MCF 10A (cell line): ENCODE data around the gene RAB35. TPM values are rescaled to one million over a fixed set of nuclear protein-coding genes. Genes with fewer than 3 reads are reported as not detected.

ENCODE experiments used
- BruUV-seq: library from RNA; stranded (reverse); fragments of 400-500 nt; replicated peaks from 2 replicates; lab custom pipeline; 2021; lab: Mats Ljungman, UMichigan
- CTCF ChIA-PET: fragments of 300-600 bp; sonication (Branson Sonifier 250); formaldehyde crosslinking; extraction: SDS; loops from one replicate; lab custom pipeline; 2021; ENCODE audit warnings: antibody characterized with exemption, inconsistent platforms; lab: Yijun Ruan, JAX
- POLR2A ChIA-PET: fragments of 300-600, 350-650 bp; sonication (Branson Sonifier 250); formaldehyde crosslinking; extraction: SDS; loops from one replicate; lab custom pipeline; 2020; ENCODE audit warnings: antibody characterized with exemption, inconsistent platforms; lab: Yijun Ruan, JAX
- DNase-seq: peaks from one replicate; pipeline ENCODE4 v3.0.0-alpha.2; 2018; ENCODE audit not compliant: unreplicated experiment
- H3K27ac Mint-ChIP-seq: one replicate; pipeline ENCODE4 v1.8.0; 2022; ENCODE audit warnings: mild to moderate bottlenecking, low read depth, mixed read lengths; ENCODE audit not compliant: unreplicated experiment
- H3K27me3 Mint-ChIP-seq: one replicate; pipeline ENCODE4 v1.8.0; 2022; ENCODE audit warnings: mixed read lengths; ENCODE audit not compliant: insufficient read depth, unreplicated experiment
- H3K36me3 Mint-ChIP-seq: one replicate; pipeline ENCODE4 v1.8.0; 2022; ENCODE audit warnings: mild to moderate bottlenecking, moderate library complexity, mixed read lengths; ENCODE audit not compliant: insufficient read depth, unreplicated experiment
- H3K4me1 Mint-ChIP-seq: one replicate; pipeline ENCODE4 v1.8.0; 2022; ENCODE audit warnings: mixed read lengths; ENCODE audit not compliant: insufficient read depth, unreplicated experiment
- H3K4me3 Mint-ChIP-seq: one replicate; pipeline ENCODE4 v1.8.0; 2022; ENCODE audit warnings: mild to moderate bottlenecking, moderate library complexity, mixed read lengths; ENCODE audit not compliant: unreplicated experiment
- H3K9me3 Mint-ChIP-seq: one replicate; pipeline ENCODE4 v1.8.0; 2022; ENCODE audit warnings: mixed read lengths; ENCODE audit not compliant: unreplicated experiment
- CTCF ChIP-seq: fragments of 200-600 bp; IDR thresholded peaks from one replicate; pipeline ENCODE4 v1.8.0; 2022; ENCODE audit warnings: antibody characterized with exemption, mild to moderate bottlenecking; ENCODE audit not compliant: unreplicated experiment
- intact Hi-C: fragments of 100-400 bp; cut with micrococcal nuclease; formaldehyde crosslinking; loops from 2 replicates; pipeline ENCODE4 v1.14.1; 2022
- total RNA-seq: library from RNA; stranded (reverse); gene quantifications from 2 replicates; pipeline ENCODE4 v1.2.3, GENCODE V29; 2022

RAB35 gene
- total RNA-seq, 1 experiment from 2014 or later = 57.8 TPM

- no peak overlapping the region for H3K27ac Mint-ChIP-seq
- H3K9me3 Mint-ChIP-seq = no peaks in the 10 kb centered on the region
- no TSS peak for BruUV-seq
- CTCF ChIA-PET = no interaction called here
- DNase-seq = no peak
- peaks cover 44% of the 10 kb centered on the region for H3K36me3 Mint-ChIP-seq
- no peak for TF ChIP-seq CTCF
- H3K27me3 Mint-ChIP-seq = no peaks in the 10 kb centered on the region
- intact Hi-C loops = loop anchor here (10.0 kb wide), 1 partner anchor 155 kb away; the partner anchor contains the start of gene PXN
- no peak overlapping the region for H3K4me3 Mint-ChIP-seq
- peaks cover 24% of the 10 kb centered on the region for H3K4me1 Mint-ChIP-seq
- POLR2A ChIA-PET = interaction anchor here (0.6 kb wide), 1 partner anchor 81 kb away, joined by 3 read pairs; no protein-coding TSS in a partner anchor
Observed at GRCh38 chr12:120109570-120110267, 6.8 kb downstream of the RAB35 start.

- Mint-ChIP-seq H3K4me1 (peaks cover 21% of the 10 kb centered on the region), H3K4me3 (no peak overlapping the region), H3K36me3 (peaks cover 48% of the 10 kb centered on the region), H3K27ac (no peak overlapping the region), H3K9me3 (no peaks in the 10 kb centered on the region), H3K27me3 (no peaks in the 10 kb centered on the region)
- CTCF ChIA-PET = interaction anchor here (0.5 to 0.7 kb wide), 3 partner anchors 12 to 1576 kb away, joined by 3 read pairs; no protein-coding TSS in a partner anchor
- TSS peak; percentile 29 for BruUV-seq
- DNase-seq = no peak
- intact Hi-C loops = no loop called here
- POLR2A ChIA-PET = no interaction called here
- no peak for TF ChIP-seq CTCF
Observed at GRCh38 chr12:120106151-120106550, 10.4 kb downstream of the RAB35 start.

- CTCF ChIA-PET = interaction anchor here (0.5 kb wide), 1 partner anchor 13 kb away, joined by 3 read pairs; the partner anchor contains the start of gene RAB35
- Mint-ChIP-seq H3K4me3 (no peak overlapping the region), H3K9me3 (no peaks in the 10 kb centered on the region), H3K27me3 (no peaks in the 10 kb centered on the region), H3K4me1 (peaks cover 13% of the 10 kb centered on the region), H3K36me3 (peaks cover 59% of the 10 kb centered on the region), H3K27ac (no peak overlapping the region)
- intact Hi-C loops = no loop called here
- no peak for DNase-seq
- TF ChIP-seq CTCF = no peak
- BruUV-seq = no TSS peak
- POLR2A ChIA-PET = interaction anchor here (1.4 kb wide), 1 partner anchor 12 kb away, joined by 4 read pairs; no protein-coding TSS in a partner anchor
Observed at GRCh38 chr12:120103371-120103770, 13.2 kb downstream of the RAB35 start.

GRCh38 chr12:120103044-120103338 lies 13.6 kb downstream of the RAB35 start:
- peaks cover 62% of the 10 kb centered on the region for H3K36me3 Mint-ChIP-seq
- H3K4me1 Mint-ChIP-seq = peaks cover 13% of the 10 kb centered on the region
- H3K4me3 Mint-ChIP-seq = no peak overlapping the region
- TF ChIP-seq CTCF = no peak
- H3K9me3 Mint-ChIP-seq = no peaks in the 10 kb centered on the region
- BruUV-seq = no TSS peak
- no peak for DNase-seq
- POLR2A ChIA-PET = interaction anchor here (1.4 kb wide), 1 partner anchor 12 kb away, joined by 4 read pairs; no protein-coding TSS in a partner anchor
- intact Hi-C loops = no loop called here
- no peaks in the 10 kb centered on the region for H3K27me3 Mint-ChIP-seq
- H3K27ac Mint-ChIP-seq = no peak overlapping the region
- CTCF ChIA-PET = interaction anchor here (0.6 kb wide), 1 partner anchor 323 kb away, joined by 4 read pairs; no protein-coding TSS in a partner anchor
